H1 (cell line): Measurements from ENCODE around the gene HMX1. TPM values are rescaled to one million over a fixed set of nuclear protein-coding genes. Genes with fewer than 3 reads are reported as not detected.

ENCODE experiments used
- ASH2L ChIP-seq: fragments of 200-600, 300-600 bp; sonication (generic); IDR thresholded peaks from one replicate; pipeline ENCODE4 v1.7.1; 2017; ENCODE audit warnings: low read length
- FOSL1 ChIP-seq: IDR thresholded peaks from 2 replicates; pipeline ENCODE4 v1.6.1; 2011; ENCODE audit warnings: mild to moderate bottlenecking, low read depth, low read length, moderate library complexity; ENCODE audit not compliant: insufficient read depth
- RNF2 ChIP-seq: fragments of 200-900, 300-1000 bp; sonication (generic); IDR thresholded peaks from 2 replicates; pipeline ENCODE4 v1.7.1; 2016; ENCODE audit warnings: borderline replicate concordance, low read depth, mild to moderate bottlenecking, antibody characterized with exemption, low read length; ENCODE audit not compliant: poor library complexity, severe bottlenecking; ENCODE audit errors: missing control alignments
- SRF ChIP-seq: IDR thresholded peaks from 2 replicates; pipeline ENCODE4 v1.6.1; 2011; ENCODE audit warnings: mild to moderate bottlenecking, low read depth, low read length, moderate library complexity
- polyA plus RNA-seq, 7 experiments: library from polyadenylated mRNA; depleted of rRNA in 3 of 7; stranded (reverse) in 5 of 7; unstranded in 2 of 7; fragments of >200 nt in 5 of 7; fragments of 200-250 nt in 2 of 7; gene quantifications; 1 replicate in 5 of 7; 2 replicates in 1 of 7; 4 replicates in 1 of 7; pipeline versions ENCODE4 v1.2.1 to v1.2.3, GENCODE V29; 2011 to 2013; ENCODE audit warnings: missing spikeins in 2 of 7, mixed read lengths in 2 of 7
- total RNA-seq: library from RNA; stranded (reverse); fragmentation: NEBNext Ultra II Directional; extraction: Animal tissue kit (Norgen Biotek cat#: 25700); gene quantifications from 2 replicates; pipeline ENCODE4 v1.2.1, GENCODE V29; 2021

HMX1 gene
- total and polyA plus RNA-seq, 2 of the 8 experiments (the other 6 are each of a cell fraction or from before 2014, with no cell fraction given) = 0.26 TPM; not detected in 1

GRCh38 chr4:8829584-8829983 lies 42.1 kb downstream of the HMX1 start (continued):
- TF ChIP-seq FOSL1 (no peak), SRF (no peak), ASH2L (no peak), RNF2 (no peak)
